PC-3 (cell line): ENCODE data around the gene RBBP5. TPM values are rescaled to one million over a fixed set of nuclear protein-coding genes. Genes with fewer than 3 reads are reported as not detected.

Source experiments
- ATAC-seq: fragments of 200-7000 bp; cut with Tn5 transposase; 2 replicates; pipeline ENCODE4 v1.9.1; 2020; ENCODE audit warnings: mild to moderate bottlenecking, moderate library complexity
- BruUV-seq: library from RNA; stranded (reverse); fragments of 400-500 nt; replicated peaks from 2 replicates; lab custom pipeline; 2021; lab: Mats Ljungman, UMichigan
- CTCF ChIA-PET: fragments of 300-600 bp; sonication (Branson Sonifier 250); formaldehyde crosslinking; loops from one replicate; lab custom pipeline; 2022; ENCODE audit warnings: antibody characterized with exemption; lab: Charles Lee
- POLR2A ChIA-PET: fragments of 300-600 bp; sonication (Branson Sonifier 250); formaldehyde crosslinking; loops from one replicate; lab custom pipeline; 2022; ENCODE audit warnings: antibody characterized with exemption; ENCODE audit not compliant: unreplicated experiment; lab: Charles Lee
- DNase-seq: peaks from one replicate; pipeline ENCODE4 v3.0.0-alpha.2; 2015
- H2AFZ ChIP-seq: fragments of 300-600 bp; sonication (generic); 2 replicates; pipeline ENCODE4 v1.6.0; 2016; ENCODE audit warnings: antibody characterized with exemption, low read length
- H3F3A ChIP-seq: fragments of 300-600 bp; sonication (generic); one replicate; pipeline ENCODE4 v1.6.0; 2017; ENCODE audit warnings: antibody characterized with exemption, low read length, control low read depth, mild to moderate bottlenecking; ENCODE audit not compliant: unreplicated experiment
- H3K27ac ChIP-seq: fragments of 300-600 bp; sonication (generic); 2 replicates; pipeline ENCODE4 v1.5.1; 2016; ENCODE audit warnings: mild to moderate bottlenecking, low read length
- H3K27me3 ChIP-seq: fragments of 300-600 bp; sonication (generic); 2 replicates; pipeline ENCODE4 v1.6.1; 2016; ENCODE audit warnings: low read length, mixed read lengths
- H3K36me3 ChIP-seq: fragments of 300-600 bp; sonication (generic); 2 replicates; pipeline ENCODE4 v1.6.1; 2016; ENCODE audit warnings: low read depth, mixed run types, low read length, mixed read lengths
- H3K4me1 ChIP-seq: fragments of 300-600 bp; sonication (generic); 2 replicates; pipeline ENCODE4 v1.5.1; 2016; ENCODE audit warnings: low read length; ENCODE audit not compliant: insufficient read depth
- H3K4me2 ChIP-seq: fragments of 300-600 bp; sonication (generic); 2 replicates; pipeline ENCODE4 v1.6.0; 2016; ENCODE audit warnings: low read length
- H3K4me3 ChIP-seq: fragments of 300-600 bp; sonication (generic); 2 replicates; pipeline ENCODE4 v1.5.1; 2016; ENCODE audit warnings: mild to moderate bottlenecking, low read length, mixed read lengths
- H3K79me2 ChIP-seq: fragments of 300-600 bp; sonication (generic); 2 replicates; pipeline ENCODE4 v1.6.1; 2017; ENCODE audit warnings: low read length, mixed read lengths
- H3K9ac ChIP-seq: fragments of 300-600 bp; sonication (generic); 2 replicates; pipeline ENCODE4 v1.6.0; 2016; ENCODE audit warnings: mild to moderate bottlenecking, low read length
- H3K9me2 ChIP-seq: fragments of 300-600 bp; sonication (generic); replicated peaks from 2 replicates; pipeline ENCODE4 v1.6.1; 2016; ENCODE audit warnings: mixed run types, low read length, mixed read lengths
- H3K9me3 ChIP-seq: fragments of 300-600 bp; sonication (generic); 2 replicates; pipeline ENCODE4 v1.6.1; 2016; ENCODE audit warnings: low read length, mixed read lengths
- H4K20me1 ChIP-seq: fragments of 300-600 bp; sonication (generic); 2 replicates; pipeline ENCODE4 v1.6.1; 2016; ENCODE audit warnings: low read length, mixed read lengths
- CTCF ChIP-seq: fragments of 300-600 bp; sonication (generic); conservative IDR thresholded peaks from 2 replicates; pipeline ENCODE4 v1.5.1; 2017; ENCODE audit warnings: antibody characterized with exemption, low read depth, mild to moderate bottlenecking, low read length
- EZH2 ChIP-seq: fragments of 300-600 bp; sonication (generic); IDR thresholded peaks from one replicate; pipeline ENCODE4 v1.6.1; 2017; ENCODE audit warnings: antibody characterized with exemption, mild to moderate bottlenecking, low read length; ENCODE audit not compliant: unreplicated experiment
- EZH2phosphoT487 ChIP-seq: fragments of 300-600 bp; sonication (generic); IDR thresholded peaks from 2 replicates; pipeline ENCODE4 v1.6.1; 2018; ENCODE audit warnings: mild to moderate bottlenecking, antibody characterized with exemption, low read length, borderline replicate concordance
- intact Hi-C: fragments of 100-400 bp; cut with micrococcal nuclease; formaldehyde crosslinking; loops from 2 replicates; pipeline ENCODE4 v1.9.0; 2023
- total RNA-seq: library from RNA; depleted of rRNA; stranded (reverse); fragments of >200 nt; gene quantifications from 2 replicates; pipeline ENCODE4 v1.2.3, GENCODE V29; 2014

The RBBP5 gene
- total RNA-seq, 1 experiment from 2014 or later = 41.7 TPM

GRCh38 chr1:205071028-205071409, 50.8 kb downstream of the RBBP5 start:
- no peaks in the 10 kb centered on the region for H3K27me3 ChIP-seq
- BruUV-seq = no TSS peak
- TF ChIP-seq EZH2 (no peak), CTCF (no peak), EZH2phosphoT487 (no peak)
- CTCF ChIA-PET = interaction anchor here (0.9 kb wide), 1 partner anchor 9 kb away, joined by 3 read pairs; no protein-coding TSS in a partner anchor
- H3K9me3 ChIP-seq = no peaks in the 10 kb centered on the region
- H3K36me3 ChIP-seq = no peaks in the 10 kb centered on the region
- H3K9ac ChIP-seq = no peak overlapping the region
- H3K27ac ChIP-seq = no peak overlapping the region
- no peak overlapping the region for H3K4me2 ChIP-seq
- H3K9me2 ChIP-seq = no peaks in the 10 kb centered on the region
- peaks cover 10% of the 10 kb centered on the region; the same call in 1 of the 2 replicates for H3K4me1 ChIP-seq
- no peaks in the 10 kb centered on the region for H3K79me2 ChIP-seq
- no peaks in the 10 kb centered on the region for H3F3A ChIP-seq
- H4K20me1 ChIP-seq = no peaks in the 10 kb centered on the region
- DNase-seq (no peak), ATAC-seq (no peak)
- no peak overlapping the region for H3K4me3 ChIP-seq
- no peak overlapping the region for H2AFZ ChIP-seq
- intact Hi-C loops = no loop called here
- POLR2A ChIA-PET = no interaction called here

GRCh38 chr1:205069371-205070125, 52.2 kb downstream of the RBBP5 start:
- no peak for DNase-seq
- BruUV-seq = no TSS peak
- Histone ChIP-seq H3K4me1 (peaks cover 10% of the 10 kb centered on the region; the same call in 1 of the 2 replicates), H3K9me3 (no peaks in the 10 kb centered on the region), H3K27me3 (no peaks in the 10 kb centered on the region), H3K4me3 (no peak overlapping the region), H4K20me1 (no peaks in the 10 kb centered on the region), H2AFZ (no peak overlapping the region), H3F3A (no peaks in the 10 kb centered on the region), H3K27ac (no peak overlapping the region), H3K36me3 (no peaks in the 10 kb centered on the region), H3K9ac (no peak overlapping the region), H3K9me2 (no peaks in the 10 kb centered on the region), H3K4me2 (peak overlapping the region; percentile 46), H3K79me2 (no peaks in the 10 kb centered on the region)
- CTCF ChIA-PET = interaction anchor here (0.6 to 0.8 kb wide), 2 partner anchors 8 to 113 kb away, joined by 3 to 4 read pairs; no protein-coding TSS in a partner anchor
- POLR2A ChIA-PET = no interaction called here
- TF ChIP-seq EZH2phosphoT487 (no peak), EZH2 (no peak), CTCF (no peak)
- intact Hi-C loops = no loop called here
- ATAC-seq = peak; percentile 47

- H3K9ac ChIP-seq = no peak overlapping the region
- POLR2A ChIA-PET = no interaction called here
- H3K79me2 ChIP-seq = no peaks in the 10 kb centered on the region
These were observed 53.2 kb downstream of the RBBP5 start for GRCh38 chr1:205068457-205069040.

More at GRCh38 chr1:205068457-205069040, 53.2 kb downstream of the RBBP5 start:
- intact Hi-C loops = no loop called here
- no peaks in the 10 kb centered on the region for H3K36me3 ChIP-seq
- CTCF ChIA-PET = no interaction called here
- H3K27ac ChIP-seq = no peak overlapping the region
- DNase-seq (no peak), ATAC-seq (no peak)
- peaks cover 7% of the 10 kb centered on the region; the same call in 1 of the 2 replicates for H3K4me1 ChIP-seq
- H4K20me1 ChIP-seq = no peaks in the 10 kb centered on the region
- no peaks in the 10 kb centered on the region for H3K27me3 ChIP-seq
- no peak overlapping the region for H3K4me3 ChIP-seq
- no peak overlapping the region for H3K4me2 ChIP-seq
- no peak overlapping the region for H2AFZ ChIP-seq
- no TSS peak for BruUV-seq
- TF ChIP-seq CTCF (no peak), EZH2 (no peak), EZH2phosphoT487 (no peak)
- no peaks in the 10 kb centered on the region for H3K9me3 ChIP-seq
- no peaks in the 10 kb centered on the region for H3K9me2 ChIP-seq
- no peaks in the 10 kb centered on the region for H3F3A ChIP-seq
